Type B pancreatic cell (in vitro differentiated cells): ENCODE measurements around the gene CDK18. TPM values are rescaled to one million over a fixed set of nuclear protein-coding genes. Genes with fewer than 3 reads are reported as not detected.

ENCODE experiments used
- DNase-seq: peaks from one replicate; pipeline ENCODE4 v3.0.0; 2021; ENCODE audit warnings: mixed read lengths; ENCODE audit not compliant: unreplicated experiment; ENCODE audit errors: extremely low spot score
- H3K27ac Mint-ChIP-seq: 2 replicates; pipeline ENCODE4 v1.8.0; 2021; ENCODE audit warnings: mild to moderate bottlenecking, mixed read lengths
- H3K27me3 Mint-ChIP-seq: 2 replicates; pipeline ENCODE4 v1.8.0; 2021; ENCODE audit warnings: mixed read lengths
- H3K36me3 Mint-ChIP-seq: 2 replicates; pipeline ENCODE4 v1.8.0; 2021; ENCODE audit warnings: mixed read lengths
- H3K4me1 Mint-ChIP-seq: one replicate; pipeline ENCODE4 v1.8.0; 2021; ENCODE audit warnings: mixed read lengths; ENCODE audit not compliant: unreplicated experiment
- H3K4me3 Mint-ChIP-seq: 2 replicates; pipeline ENCODE4 v1.8.0; 2021; ENCODE audit warnings: mild to moderate bottlenecking, mixed read lengths
- H3K9me3 Mint-ChIP-seq: 2 replicates; pipeline ENCODE4 v1.8.0; 2021; ENCODE audit warnings: mixed read lengths
- total RNA-seq: library from RNA; stranded (reverse); gene quantifications from 2 replicates; pipeline ENCODE4 v1.2.1, GENCODE V29; 2021; ENCODE audit warnings: low replicate concordance
- TF ChIP-seq, protein P1 (sequence below): fragments of 200-600 bp; sonication (generic); conservative IDR thresholded peaks from 2 replicates; pipeline ENCODE4 v1.5.0; 2021; ENCODE audit warnings: antibody characterized with exemption, mild to moderate bottlenecking

Gene CDK18
- total RNA-seq, 1 donor from 2014 or later, result 19.3 TPM

DNA sequence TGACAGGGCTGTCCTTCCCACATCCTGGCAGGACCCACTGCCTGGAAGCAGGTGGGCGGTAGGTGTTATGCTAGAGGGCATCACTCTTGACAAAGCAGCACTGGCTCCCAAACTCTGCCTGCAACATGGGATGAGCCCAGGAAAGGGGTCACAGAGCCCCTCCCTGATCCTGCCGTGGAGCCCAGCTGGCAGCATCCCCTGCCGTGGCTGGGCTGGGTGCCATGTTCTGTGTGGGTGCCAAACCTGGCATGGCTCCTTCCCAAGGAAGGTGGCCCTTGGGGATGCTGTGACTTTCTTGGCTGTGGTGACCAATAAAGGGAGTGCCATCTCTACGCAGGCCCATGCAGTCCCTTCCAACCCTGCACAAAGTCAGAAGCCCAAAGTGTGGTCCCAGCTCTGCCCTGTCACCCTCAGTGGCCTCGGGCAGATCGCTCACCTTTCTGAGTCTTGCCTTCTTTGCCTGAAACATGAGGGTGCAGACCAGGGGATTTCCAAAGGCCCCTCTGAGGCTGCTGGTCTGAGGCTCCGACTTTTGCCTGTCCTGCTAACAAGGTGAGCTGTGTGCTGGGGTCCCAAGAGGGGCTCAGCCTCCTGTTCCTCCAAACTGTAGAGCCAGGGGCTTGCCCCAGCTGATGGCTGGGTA is 6.0 kb downstream of the CDK18 start:
- no peak for DNase-seq
- H3K27me3 Mint-ChIP-seq, result no peaks in the 10 kb centered on the region
- H3K4me3 Mint-ChIP-seq, result no peak overlapping the region
- peaks cover 45% of the 10 kb centered on the region for H3K4me1 Mint-ChIP-seq
- no peaks in the 10 kb centered on the region for H3K36me3 Mint-ChIP-seq
- TF ChIP-seq, protein P1, sequence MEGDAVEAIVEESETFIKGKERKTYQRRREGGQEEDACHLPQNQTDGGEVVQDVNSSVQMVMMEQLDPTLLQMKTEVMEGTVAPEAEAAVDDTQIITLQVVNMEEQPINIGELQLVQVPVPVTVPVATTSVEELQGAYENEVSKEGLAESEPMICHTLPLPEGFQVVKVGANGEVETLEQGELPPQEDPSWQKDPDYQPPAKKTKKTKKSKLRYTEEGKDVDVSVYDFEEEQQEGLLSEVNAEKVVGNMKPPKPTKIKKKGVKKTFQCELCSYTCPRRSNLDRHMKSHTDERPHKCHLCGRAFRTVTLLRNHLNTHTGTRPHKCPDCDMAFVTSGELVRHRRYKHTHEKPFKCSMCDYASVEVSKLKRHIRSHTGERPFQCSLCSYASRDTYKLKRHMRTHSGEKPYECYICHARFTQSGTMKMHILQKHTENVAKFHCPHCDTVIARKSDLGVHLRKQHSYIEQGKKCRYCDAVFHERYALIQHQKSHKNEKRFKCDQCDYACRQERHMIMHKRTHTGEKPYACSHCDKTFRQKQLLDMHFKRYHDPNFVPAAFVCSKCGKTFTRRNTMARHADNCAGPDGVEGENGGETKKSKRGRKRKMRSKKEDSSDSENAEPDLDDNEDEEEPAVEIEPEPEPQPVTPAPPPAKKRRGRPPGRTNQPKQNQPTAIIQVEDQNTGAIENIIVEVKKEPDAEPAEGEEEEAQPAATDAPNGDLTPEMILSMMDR, result no peak
- no peak overlapping the region for H3K27ac Mint-ChIP-seq
- H3K9me3 Mint-ChIP-seq, result no peaks in the 10 kb centered on the region

DNA sequence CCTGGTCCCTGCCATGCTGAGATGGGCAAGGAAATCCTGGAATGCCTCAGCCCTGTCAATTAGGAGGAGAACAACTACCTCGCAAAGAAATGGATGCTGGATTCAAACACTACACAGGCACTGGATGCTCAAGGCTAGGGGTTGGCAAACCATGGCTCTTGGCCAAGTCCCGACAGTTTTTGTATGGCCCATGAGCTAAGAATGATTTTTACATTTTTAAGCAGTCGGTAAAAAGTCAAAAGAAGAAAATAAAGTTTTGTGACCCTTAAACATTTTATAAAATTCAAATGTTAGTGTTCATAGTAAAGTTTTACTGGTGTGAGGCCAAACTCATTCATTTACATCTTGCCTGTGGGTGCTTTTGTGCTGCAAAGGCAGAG is 6.5 kb downstream of the CDK18 start:
- no peaks in the 10 kb centered on the region for H3K27me3 Mint-ChIP-seq
- TF ChIP-seq, protein P1, result no peak
- H3K27ac Mint-ChIP-seq, result no peak overlapping the region
- no peaks in the 10 kb centered on the region for H3K9me3 Mint-ChIP-seq
- no peak for DNase-seq
- no peak overlapping the region for H3K4me3 Mint-ChIP-seq
- H3K4me1 Mint-ChIP-seq, result peaks cover 45% of the 10 kb centered on the region
- H3K36me3 Mint-ChIP-seq, result no peaks in the 10 kb centered on the region

DNA sequence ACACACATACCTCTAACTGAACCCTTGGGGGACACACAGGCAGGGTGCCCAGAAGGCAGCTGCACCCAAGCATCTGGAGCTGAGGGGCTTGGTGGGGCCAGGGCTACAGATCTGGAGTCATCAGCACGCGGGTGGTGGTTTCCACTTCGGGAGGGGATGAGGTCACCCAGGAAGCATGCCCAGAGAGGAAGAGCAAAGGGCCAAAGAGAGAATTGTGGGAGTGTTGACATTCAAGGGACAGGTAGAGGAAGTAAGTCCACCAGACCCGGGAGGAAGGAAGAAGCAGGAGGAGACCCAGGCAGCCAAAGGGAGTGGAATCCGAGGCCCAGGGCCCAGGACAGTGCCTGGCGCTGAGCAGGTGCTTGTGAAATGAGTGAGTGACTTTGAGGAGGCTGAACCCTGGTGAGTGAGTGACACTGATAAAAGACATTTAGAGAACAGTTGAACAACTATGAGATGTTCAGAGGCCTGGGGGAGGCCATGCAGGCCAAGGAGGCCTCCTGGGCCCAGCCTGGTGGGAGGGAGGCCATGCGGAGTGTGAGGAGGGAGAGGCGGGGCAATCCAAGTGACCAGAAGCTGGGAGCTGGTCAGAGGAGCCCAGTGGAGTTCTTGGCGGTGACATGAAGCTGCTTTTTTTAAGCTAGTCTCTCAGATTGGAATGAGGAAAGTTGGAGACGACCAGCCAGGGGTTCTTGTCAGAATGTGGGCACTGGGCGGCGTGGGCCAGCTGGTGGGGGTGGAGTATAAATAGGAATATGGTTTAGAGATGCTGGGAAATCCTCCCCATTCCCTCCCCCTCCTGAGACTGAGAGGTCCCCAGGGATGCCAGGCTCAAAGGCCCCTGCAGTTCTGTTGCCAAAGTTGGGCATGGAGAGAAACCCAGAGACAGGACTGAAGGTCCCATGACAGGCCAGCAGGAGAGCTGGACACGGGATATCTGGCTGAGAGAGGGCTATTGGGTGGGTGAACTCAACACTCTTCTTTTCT is 7.9 kb downstream of the CDK18 start:
- DNase-seq, result no peak
- Mint-ChIP-seq H3K36me3 (no peaks in the 10 kb centered on the region), H3K4me3 (no peak overlapping the region), H3K9me3 (no peaks in the 10 kb centered on the region), H3K27ac (no peak overlapping the region), H3K27me3 (peaks cover 2% of the 10 kb centered on the region), H3K4me1 (peaks cover 44% of the 10 kb centered on the region)
- TF ChIP-seq, protein P1, result no peak

DNA sequence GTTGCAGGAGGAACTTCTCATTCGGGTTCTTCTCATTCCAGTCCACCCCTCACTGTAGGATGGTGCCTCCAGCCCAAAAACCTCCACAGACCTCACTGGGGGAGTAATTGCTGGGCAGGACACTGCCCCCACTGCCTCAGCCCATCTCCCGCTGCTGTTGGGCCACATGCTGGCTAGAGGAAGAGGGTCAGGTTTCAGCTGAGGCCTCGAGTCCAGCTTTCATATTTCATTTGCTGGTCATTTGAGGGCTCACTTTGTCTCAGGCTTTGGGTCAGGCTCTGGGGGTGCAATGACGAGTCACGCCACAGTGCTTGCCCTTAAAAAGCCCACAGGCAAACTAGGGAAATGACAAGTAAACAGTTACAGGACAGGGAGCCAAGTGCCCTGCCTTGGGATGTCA is 9.3 kb downstream of the CDK18 start:
- no peaks in the 10 kb centered on the region for H3K36me3 Mint-ChIP-seq
- H3K27me3 Mint-ChIP-seq, result peaks cover 4% of the 10 kb centered on the region
- DNase-seq, result no peak
- H3K27ac Mint-ChIP-seq, result no peak overlapping the region
- peaks cover 33% of the 10 kb centered on the region for H3K4me1 Mint-ChIP-seq
- no peaks in the 10 kb centered on the region for H3K9me3 Mint-ChIP-seq
- TF ChIP-seq, protein P1, result no peak
- H3K4me3 Mint-ChIP-seq, result no peak overlapping the region

DNA sequence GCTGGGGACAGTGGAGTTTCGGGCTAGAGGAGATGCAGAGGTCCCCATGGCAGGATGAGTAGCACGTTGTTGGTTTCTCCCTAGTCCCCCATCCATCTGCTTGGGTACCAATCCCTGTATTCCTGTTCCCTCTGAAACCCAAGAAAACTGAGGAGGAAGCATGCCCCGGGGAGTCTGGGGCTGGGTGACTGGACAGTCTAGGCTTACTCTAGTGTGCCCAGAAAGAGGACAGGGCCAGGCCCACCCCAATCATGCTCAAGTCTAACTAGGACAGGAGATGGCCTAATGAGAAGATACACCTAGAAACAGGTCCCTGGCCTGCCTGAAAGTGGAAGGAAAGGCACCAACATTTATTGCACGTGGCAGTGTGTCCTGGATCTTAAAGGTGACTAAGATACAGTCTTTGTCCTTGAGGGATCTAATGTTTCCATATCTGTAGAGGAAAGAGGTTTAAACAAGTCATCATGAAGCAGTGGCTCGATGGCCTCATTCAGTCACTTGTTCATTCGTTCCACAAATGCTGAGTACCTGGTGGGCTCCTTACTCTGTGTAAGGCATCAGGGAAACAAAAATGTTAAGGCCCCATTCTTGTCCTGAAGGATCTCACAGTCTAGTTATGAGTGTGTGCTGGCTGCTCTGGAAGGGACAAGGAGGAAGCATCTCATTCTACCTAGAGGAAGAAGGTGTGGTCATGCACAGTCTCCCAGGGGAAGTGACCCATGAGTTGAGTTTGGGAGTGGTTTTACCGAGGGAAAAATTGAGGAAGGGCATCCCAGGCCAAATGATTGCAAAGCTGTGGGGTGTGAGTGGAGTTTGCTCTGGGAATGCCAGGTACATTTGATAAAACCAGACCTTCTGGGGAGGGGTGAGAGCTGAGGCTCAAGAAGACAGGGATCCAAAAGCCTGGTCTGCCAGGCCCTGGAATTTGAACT is 10.0 kb downstream of the CDK18 start:
- DNase-seq, result no peak
- Mint-ChIP-seq H3K36me3 (no peaks in the 10 kb centered on the region), H3K4me1 (peaks cover 37% of the 10 kb centered on the region), H3K27me3 (peaks cover 4% of the 10 kb centered on the region), H3K4me3 (peak overlapping the region; percentile 29), H3K9me3 (no peaks in the 10 kb centered on the region), H3K27ac (no peak overlapping the region)
- TF ChIP-seq, protein P1, result no peak
